ENCODE measurements around the gene ADAMTS5. TPM values are rescaled to one million over a fixed set of nuclear protein-coding genes. Genes with fewer than 3 reads are reported as not detected.

Gene ADAMTS5
- total and polyA plus RNA-seq, 2 of the 13 experiments (the other 11 are each of a cell fraction or from before 2014, with no cell fraction given): not detected

- H2AFZ ChIP-seq (ENCODE audit: low read length): no peak overlapping the region
- DNase-seq (ENCODE audit: low spot score) (no peak), FAIRE-seq (no peak), ATAC-seq (no peak)
- H3K27me3 ChIP-seq (ENCODE audit: control insufficient read depth in 1 of 2, insufficient read depth in 2 of 2, low read length in 2 of 2): no peaks in the 10 kb centered on the region
- intact Hi-C loops (cut with micrococcal nuclease; ENCODE audit: unreplicated experiment) (no loop called here), in situ Hi-C loops (cut with HindIII; ENCODE audit: extremely low pct_ligation_motif_present, low pct_unique_long_range_greater_than_20kb) (no loop called here)
- BruUV-seq (replicated peaks): no TSS peak
- CTCF ChIA-PET (ENCODE audit: low intra/inter-chr PET ratio, low total read pairs): no interaction called here
- H3K4me1 ChIP-seq (ENCODE audit: insufficient read depth, low read length): no peaks in the 10 kb centered on the region
- no peak overlapping the region for H3K4me2 ChIP-seq (ENCODE audit: low read depth, low read length)
- WGBS (ENCODE audit: low lambda C conversion rate): 9% methylated on average over 3 of the region's 3 CpGs
- H3K36me3 ChIP-seq (replicated peaks in 1 of 2; ENCODE audit: control insufficient read depth in 1 of 2, insufficient read depth in 2 of 2, low read length in 2 of 2): no peaks in the 10 kb centered on the region
- no peaks in the 10 kb centered on the region for H4K20me1 ChIP-seq (ENCODE audit: insufficient read depth, low read length)
- H3K4me3 ChIP-seq (replicated peaks in 1 of 3; ENCODE audit: insufficient read depth in 1 of 3, low read depth in 2 of 3, low read length in 3 of 3): no peak overlapping the region
- H3K9me3 ChIP-seq (ENCODE audit: low read length): peaks cover 65% of the 10 kb centered on the region
- no peaks in the 10 kb centered on the region for H3K79me2 ChIP-seq (ENCODE audit: insufficient read depth, low read length)
- no peak overlapping the region for H3K9ac ChIP-seq (ENCODE audit: insufficient read depth, low read depth, low read length)
- no peak overlapping the region for H3K27ac ChIP-seq (ENCODE audit: extremely low read length, insufficient read depth, low read length)
- POLR2A ChIA-PET: no interaction called here
- no peak for TF ChIP-seq ZNF407 (CRISPR knock-in tag; IDR thresholded peaks at IDR 0.05; ENCODE audit: not compliant biosample characterization)
- no peak for TF ChIP-seq BCLAF1 (IDR thresholded peaks at IDR 0.05)
- TF ChIP-seq AFF4 (CRISPR knock-in tag; IDR thresholded peaks at IDR 0.05): no peak
- TF ChIP-seq TOPORS (CRISPR knock-in tag; IDR thresholded peaks at IDR 0.05): no peak
- no peak for TF ChIP-seq MAZ (IDR thresholded peaks at IDR 0.05; ENCODE audit: borderline replicate concordance, low read depth, low read length)
- TF ChIP-seq MAZ (CRISPR knock-in tag; IDR thresholded peaks at IDR 0.05; ENCODE audit: low read depth): no peak
- no peak for TF ChIP-seq ZNF44 (CRISPR knock-in tag; IDR thresholded peaks at IDR 0.05)
- TF ChIP-seq ZNF839 (CRISPR knock-in tag; IDR thresholded peaks at IDR 0.05; ENCODE audit: borderline replicate concordance): no peak
- TF ChIP-seq HNRNPK (IDR thresholded peaks at IDR 0.05; ENCODE audit: low read depth, low read length, poor library complexity, severe bottlenecking): no peak
Measured at GRCh38 chr21:26962621-26963181, 4.2 kb downstream of the ADAMTS5 start.

All from HepG2 (cell line).